Stimulated activated CD4-positive, alpha-beta T cell treated with anti-CD3 and anti-CD28 coated beads, Interleukin-4, amount 100 ng/mL, for 4 hours (primary cell): ENCODE data around the gene TPT1.
A peak's percentile ranks its signal among the peaks of the same experiment; 100 is the strongest.
"Not testable (repeated sequence)": the region's sequence is repeated elsewhere in the genome, so short reads cannot be mapped to it uniquely, and the experiment has no call there.

Source experiments
- DNase-seq, 2 experiments: peaks; one replicate each; pipeline ENCODE4 v3.0.0-alpha.2; 2020

Gene TPT1

GRCh38 chr13:45299194-45299593 is 41.8 kb downstream of the TPT1 start:
- no peak for DNase-seq

- not testable (repeated sequence) for DNase-seq
Observed at GRCh38 chr13:45298550-45298949, 42.4 kb downstream of the TPT1 start.

- no peak for DNase-seq
Observed at GRCh38 chr13:45298206-45298505, 42.8 kb downstream of the TPT1 start.

GRCh38 chr13:45297456-45298205 is 43.4 kb downstream of the TPT1 start:
- peak in 1 of 2 experiments; percentile 17 for DNase-seq

GRCh38 chr13:45296259-45296658 is 44.7 kb downstream of the TPT1 start:
- DNase-seq: no peak

- DNase-seq: no peak
Observed at GRCh38 chr13:45295536-45295935, 45.4 kb downstream of the TPT1 start.

GRCh38 chr13:45292176-45292575 is 48.8 kb downstream of the TPT1 start:
- DNase-seq: no peak

GRCh38 chr13:45289936-45290563 is 50.9 kb downstream of the TPT1 start:
- no peak for DNase-seq
